NAMALWA (cell line): ENCODE measurements around the gene SLC40A1.

ENCODE experiments used
- DNase-seq: peaks from one replicate; pipeline ENCODE4 v3.0.0-alpha.2; 2015; ENCODE audit warnings: low spot score

Gene SLC40A1

GRCh38 chr2:189538402-189538801 is 42.2 kb downstream of the SLC40A1 start:
- DNase-seq: no peak

GRCh38 chr2:189536830-189537229 is 43.8 kb downstream of the SLC40A1 start:
- no peak for DNase-seq

- DNase-seq: no peak
Measured at GRCh38 chr2:189534854-189535832, 45.4 kb downstream of the SLC40A1 start.

- DNase-seq: no peak
Measured at GRCh38 chr2:189533288-189534035, 47.1 kb downstream of the SLC40A1 start.

GRCh38 chr2:189530965-189531637 is 49.5 kb downstream of the SLC40A1 start:
- DNase-seq: no peak

GRCh38 chr2:189528617-189529016 is 52.0 kb downstream of the SLC40A1 start:
- DNase-seq: no peak

GRCh38 chr2:189527812-189528592 is 52.6 kb downstream of the SLC40A1 start:
- no peak for DNase-seq

GRCh38 chr2:189527041-189527750 is 53.4 kb downstream of the SLC40A1 start:
- no peak for DNase-seq

- no peak for DNase-seq
Measured at GRCh38 chr2:189526241-189526640, 54.3 kb downstream of the SLC40A1 start.

GRCh38 chr2:189524746-189525145 is 55.8 kb downstream of the SLC40A1 start:
- no peak for DNase-seq

- DNase-seq: no peak
Measured at GRCh38 chr2:189522435-189523151, 58.0 kb downstream of the SLC40A1 start.

- DNase-seq: peak; percentile 7
Measured at GRCh38 chr2:189521699-189522434, 58.7 kb downstream of the SLC40A1 start.

- no peak for DNase-seq
Measured at GRCh38 chr2:189519631-189520387, 60.8 kb downstream of the SLC40A1 start.

GRCh38 chr2:189517847-189518535 is 62.6 kb downstream of the SLC40A1 start:
- no peak for DNase-seq

GRCh38 chr2:189516546-189516945 is 64.0 kb downstream of the SLC40A1 start:
- DNase-seq: no peak

GRCh38 chr2:189515264-189515663 is 65.3 kb downstream of the SLC40A1 start:
- DNase-seq: no peak

GRCh38 chr2:189514104-189514503 is 66.5 kb downstream of the SLC40A1 start:
- DNase-seq: no peak

- DNase-seq: no peak
Measured at GRCh38 chr2:189512879-189513278, 67.7 kb downstream of the SLC40A1 start.
